Left lung (tissue), 10 donors: ENCODE data around the gene CCL22. TPM values are rescaled to one million over a fixed set of nuclear protein-coding genes. Genes with fewer than 3 reads are reported as not detected.
A peak's percentile ranks its signal among the peaks of the same experiment; 100 is the strongest.
"Not testable (repeated sequence)": the region's sequence is repeated elsewhere in the genome, so short reads cannot be mapped to it uniquely, and the experiment has no call there.

ENCODE experiments used
- ATAC-seq: fragments of 200-7000 bp; cut with Tn5 transposase; one replicate; pipeline ENCODE4 v1.9.1; 2020; ENCODE audit warnings: moderate library complexity
- DNase-seq, 4 donors: peaks; one replicate each; pipeline ENCODE4 v3.0.0-alpha.2; 2013 to 2020
- H3K27ac ChIP-seq, 2 donors: fragments of 200-600 bp; sonication (generic) in 1 of 2; one replicate each; pipeline versions ENCODE4 v1.5.0 to v1.8.0; 2020 to 2021
- H3K27me3 ChIP-seq, 2 donors: fragments of 200-600 bp; sonication (generic) in 1 of 2; one replicate each; pipeline versions ENCODE4 v1.5.0 to v1.8.0; 2020 to 2021
- H3K36me3 ChIP-seq, 2 donors: fragments of 200-600 bp; sonication (generic) in 1 of 2; one replicate each; pipeline versions ENCODE4 v1.5.0 to v1.8.0; 2020 to 2021
- H3K4me1 ChIP-seq, 2 donors: fragments of 200-600 bp; one replicate each; pipeline ENCODE4 v1.8.0; 2021
- H3K4me3 ChIP-seq, 2 donors: fragments of 200-600 bp; sonication (generic) in 1 of 2; one replicate each; pipeline versions ENCODE4 v1.5.0 to v1.8.0; 2020 to 2021; ENCODE audit warnings: mild to moderate bottlenecking in 1 of 2
- H3K9me3 ChIP-seq, 2 donors: fragments of 200-600 bp; sonication (generic) in 1 of 2; one replicate each; pipeline versions ENCODE4 v1.5.0 to v1.8.0; 2020 to 2021
- intact Hi-C, 2 donors: fragments of 100-400 bp; cut with DNase I; formaldehyde crosslinking; loops; one replicate each; pipeline versions ENCODE4 v1.11.2 to v1.14.2; 2022
- polyA plus RNA-seq, 6 donors: library from polyadenylated mRNA; unstranded; fragments of 120-200 nt; gene quantifications; one replicate each; pipeline ENCODE4 v1.2.1, GENCODE V29; 2013; ENCODE audit not compliant: insufficient read length in 6 of 6
- total RNA-seq, 2 donors: library from RNA; stranded (reverse); fragmentation: NEBNext Ultra II Directional; extraction: Animal tissue kit (Norgen Biotek cat#: 25700); gene quantifications; one replicate each; pipeline ENCODE4 v1.2.1, GENCODE V29; 2021
- TF ChIP-seq, protein P1 (sequence below), 2 donors: fragments of 200-600 bp; sonication (generic) in 1 of 2; IDR thresholded peaks; one replicate each; pipeline versions ENCODE4 v1.5.0 to v1.8.0; 2021; ENCODE audit warnings: antibody characterized with exemption in 2 of 2
- donor health status: DM: no; HTN: yes; CAD: no.
- donor health status: DM: no; HTN: no; CAD: no.

CCL22 gene
- total and polyA plus RNA-seq, 8 donors = 0.08 to 2.4 (median 0.21) TPM

GRCh38 chr16:57341441-57342303, 16.9 kb upstream of the CCL22 start:
- ATAC-seq (peak; percentile 83), DNase-seq (peak in 1 of 4 donors; percentile 15)
- peaks cover 7 to 27% of the 10 kb centered on the region in 2 donors for H3K4me1 ChIP-seq
- no peaks in the 10 kb centered on the region for H3K9me3 ChIP-seq
- H3K27ac ChIP-seq = peak overlapping the region; percentile 28 to 61
- H3K27me3 ChIP-seq = no peaks in the 10 kb centered on the region
- TF ChIP-seq, protein P1, sequence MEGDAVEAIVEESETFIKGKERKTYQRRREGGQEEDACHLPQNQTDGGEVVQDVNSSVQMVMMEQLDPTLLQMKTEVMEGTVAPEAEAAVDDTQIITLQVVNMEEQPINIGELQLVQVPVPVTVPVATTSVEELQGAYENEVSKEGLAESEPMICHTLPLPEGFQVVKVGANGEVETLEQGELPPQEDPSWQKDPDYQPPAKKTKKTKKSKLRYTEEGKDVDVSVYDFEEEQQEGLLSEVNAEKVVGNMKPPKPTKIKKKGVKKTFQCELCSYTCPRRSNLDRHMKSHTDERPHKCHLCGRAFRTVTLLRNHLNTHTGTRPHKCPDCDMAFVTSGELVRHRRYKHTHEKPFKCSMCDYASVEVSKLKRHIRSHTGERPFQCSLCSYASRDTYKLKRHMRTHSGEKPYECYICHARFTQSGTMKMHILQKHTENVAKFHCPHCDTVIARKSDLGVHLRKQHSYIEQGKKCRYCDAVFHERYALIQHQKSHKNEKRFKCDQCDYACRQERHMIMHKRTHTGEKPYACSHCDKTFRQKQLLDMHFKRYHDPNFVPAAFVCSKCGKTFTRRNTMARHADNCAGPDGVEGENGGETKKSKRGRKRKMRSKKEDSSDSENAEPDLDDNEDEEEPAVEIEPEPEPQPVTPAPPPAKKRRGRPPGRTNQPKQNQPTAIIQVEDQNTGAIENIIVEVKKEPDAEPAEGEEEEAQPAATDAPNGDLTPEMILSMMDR (IDR thresholded peaks at IDR 0.05) = no peak
- intact Hi-C loops = no loop called here
- no peak overlapping the region for H3K4me3 ChIP-seq
- H3K36me3 ChIP-seq = no peaks in the 10 kb centered on the region

GRCh38 chr16:57342606-57343005, 16.0 kb upstream of the CCL22 start:
- DNase-seq, ATAC-seq, H3K27me3 ChIP-seq, H3K9me3 ChIP-seq, H3K27ac ChIP-seq, intact Hi-C loops, H3K4me3 ChIP-seq, H3K36me3 ChIP-seq: not testable (repeated sequence)
- H3K4me1 ChIP-seq = peaks cover 7 to 27% of the 10 kb centered on the region in 2 donors

- H3K4me3 ChIP-seq = no peak overlapping the region
- no peaks in the 10 kb centered on the region for H3K27me3 ChIP-seq
- DNase-seq (no peak), ATAC-seq (no peak)
- H3K9me3 ChIP-seq = no peaks in the 10 kb centered on the region
- TF ChIP-seq, protein P1 (IDR thresholded peaks at IDR 0.05) = no peak
- no peaks in the 10 kb centered on the region for H3K36me3 ChIP-seq
- H3K4me1 ChIP-seq = peaks cover 7 to 27% of the 10 kb centered on the region in 2 donors
- intact Hi-C loops = no loop called here
- no peak overlapping the region for H3K27ac ChIP-seq
These were observed 15.4 kb upstream of the CCL22 start for GRCh38 chr16:57343221-57343620.

GRCh38 chr16:57344094-57344493, 14.5 kb upstream of the CCL22 start:
- H3K27ac ChIP-seq, H3K4me3 ChIP-seq, DNase-seq, H3K9me3 ChIP-seq, H3K27me3 ChIP-seq, intact Hi-C loops, ATAC-seq, H3K36me3 ChIP-seq: not testable (repeated sequence)
- peaks cover 7 to 27% of the 10 kb centered on the region in 2 donors for H3K4me1 ChIP-seq

- ATAC-seq = no peak
- Histone ChIP-seq H3K36me3 (no peaks in the 10 kb centered on the region), H3K4me3 (no peak overlapping the region), H3K9me3 (no peaks in the 10 kb centered on the region), H3K4me1 (peaks cover 7 to 21% of the 10 kb centered on the region in 2 donors), H3K27me3 (no peaks in the 10 kb centered on the region), H3K27ac (no peak overlapping the region)
- intact Hi-C loops = no loop called here
- DNase-seq = no peak
- TF ChIP-seq, protein P1 (IDR thresholded peaks at IDR 0.05) = no peak
These were observed 13.6 kb upstream of the CCL22 start for GRCh38 chr16:57345021-57345420.

GRCh38 chr16:57345666-57346204, 12.8 kb upstream of the CCL22 start:
- no peak overlapping the region for H3K27ac ChIP-seq
- H3K36me3 ChIP-seq = no peaks in the 10 kb centered on the region
- intact Hi-C loops = no loop called here
- TF ChIP-seq, protein P1 (IDR thresholded peaks at IDR 0.05) = no peak
- no peak for DNase-seq
- H3K4me3 ChIP-seq = no peak overlapping the region
- ATAC-seq = no peak
- H3K27me3 ChIP-seq = no peaks in the 10 kb centered on the region
- H3K4me1 ChIP-seq = peaks cover 6 to 14% of the 10 kb centered on the region in 2 donors
- no peaks in the 10 kb centered on the region for H3K9me3 ChIP-seq
